Ovary (tissue), 9 donors: ENCODE results near the gene KCNJ10. TPM values are rescaled to one million over a fixed set of nuclear protein-coding genes. Genes with fewer than 3 reads are reported as not detected.

ENCODE experiments used
- DNase-seq, 5 donors: peaks; one replicate each; pipeline ENCODE4 v3.0.0-alpha.2; 2019 to 2020
- H3K27ac ChIP-seq, 2 donors: fragments of 200-600 bp; one replicate each; pipeline versions ENCODE4 v1.5.1 to v1.8.0; 2019 to 2022
- H3K27me3 ChIP-seq: fragments of 200-600 bp; one replicate; pipeline ENCODE4 v1.8.0; 2022
- H3K36me3 ChIP-seq: fragments of 200-600 bp; sonication (generic); one replicate; pipeline ENCODE4 v1.5.1; 2019
- H3K4me1 ChIP-seq: one replicate; pipeline ENCODE4 v1.8.1; 2013; ENCODE audit warnings: mild to moderate bottlenecking, moderate library complexity; ENCODE audit not compliant: insufficient read depth
- H3K4me3 ChIP-seq: fragments of 200-600 bp; sonication (generic); one replicate; pipeline ENCODE4 v1.5.1; 2017
- H3K9me3 ChIP-seq, 2 donors: fragments of 200-600 bp in 1 of 2; sonication (generic) in 1 of 2; one replicate each; pipeline versions ENCODE4 v1.5.1 to v1.8.1; 2013 to 2019; ENCODE audit warnings: mild to moderate bottlenecking in 1 of 2, moderate library complexity in 1 of 2
- EP300 ChIP-seq: sonication (generic); formaldehyde crosslinking; IDR thresholded peaks from one replicate; pipeline ENCODE4 v1.6.1; 2017; ENCODE audit warnings: antibody characterized with exemption
- POLR2A ChIP-seq: fragments of 450-650 bp; IDR thresholded peaks from one replicate; pipeline ENCODE4 v1.6.1; 2017; ENCODE audit warnings: antibody characterized with exemption, mild to moderate bottlenecking, moderate library complexity
- WGBS, 3 donors: extraction: QIAGEN DNeasy Blood & Tissue Kit in 1 of 3; methylation state at CpG; one replicate each; pipeline versions ENCODE4 v1.1.5 to v1.1.7; 2013 to 2017; 5-methylcytosine and 5-hydroxymethylcytosine counted together
- intact Hi-C, 4 donors: fragments of 100-400 bp; cut with DNase I; formaldehyde crosslinking; loops; one replicate each; pipeline versions ENCODE4 v1.11.0 to v1.15.1; 2022 to 2023
- polyA plus RNA-seq, 2 donors: library from polyadenylated mRNA; stranded (reverse); fragments of 200-250 nt in 1 of 2; fragments of 350-450 nt in 1 of 2; fragmentation: Illumina TruSeq in 1 of 2; extraction: RNeasy Lipid Tissue Mini Kit (QIAGEN cat#74804) in 1 of 2; gene quantifications; one replicate each; pipeline ENCODE4 v1.2.3, GENCODE V29; 2013 to 2014
- total RNA-seq, 7 donors: library from RNA; depleted of rRNA in 2 of 7; stranded (reverse); fragments of >200 nt in 2 of 7; fragmentation: NEBNext Ultra II Directional in 3 of 7; extraction: Animal tissue kit (Norgen Biotek cat#: 25700) in 3 of 7; gene quantifications; one replicate each; pipeline versions ENCODE4 v1.1.0 to v1.2.4, GENCODE V29; 2016 to 2023
- TF ChIP-seq, protein P1 (sequence below), 3 donors: fragments of 450-650 bp in 2 of 3; fragments of 200-600 bp in 1 of 3; IDR thresholded peaks; one replicate each; pipeline versions ENCODE4 v1.5.1 to v1.8.0; 2016 to 2022; ENCODE audit warnings: antibody characterized with exemption in 3 of 3, mild to moderate bottlenecking in 1 of 3
- donor health status: DM: no; HTN: no; CAD: no; lungs with moderate emphysema.
- donor health status: DM: no; HTN: no; CAD: no.
- donor health status: Bipolar disorder and iron deficiency.
- donor health status: DM: yes; HTN: yes; CAD: no.
- donor health status: DM: no; HTN: no; CAD: no.
- donor health status: DM: yes; HTN: yes; CAD: no.

KCNJ10 gene
- total and polyA plus RNA-seq, 9 donors, result 0.02 to 0.28 (median 0.17) TPM; not detected in 5

DNA sequence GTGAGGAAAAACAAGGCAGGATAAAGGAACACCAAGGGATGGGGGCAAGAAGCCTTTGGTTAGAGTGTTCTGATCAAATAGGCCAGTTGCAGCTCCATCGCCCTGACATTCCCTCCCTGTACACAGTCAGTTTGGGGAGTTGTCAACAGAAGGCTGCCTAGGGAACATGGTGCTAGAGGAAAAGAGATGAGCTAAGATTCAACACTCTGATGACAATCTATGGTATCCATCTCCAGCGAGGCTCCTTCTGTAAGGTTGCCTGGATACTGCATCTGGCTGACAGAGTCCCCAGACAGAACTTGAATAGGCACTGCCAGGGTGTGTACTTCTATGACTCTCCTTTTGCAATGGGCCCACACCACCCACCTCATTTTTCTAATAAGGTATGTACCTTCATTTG, 104.7 kb downstream of the KCNJ10 start:
- H3K4me3 ChIP-seq, result no peak overlapping the region
- no peak overlapping the region for H3K27ac ChIP-seq
- no peak for DNase-seq
- intact Hi-C loops, result no loop called here
- TF ChIP-seq POLR2A (no peak), EP300 (no peak)
- TF ChIP-seq, protein P1, sequence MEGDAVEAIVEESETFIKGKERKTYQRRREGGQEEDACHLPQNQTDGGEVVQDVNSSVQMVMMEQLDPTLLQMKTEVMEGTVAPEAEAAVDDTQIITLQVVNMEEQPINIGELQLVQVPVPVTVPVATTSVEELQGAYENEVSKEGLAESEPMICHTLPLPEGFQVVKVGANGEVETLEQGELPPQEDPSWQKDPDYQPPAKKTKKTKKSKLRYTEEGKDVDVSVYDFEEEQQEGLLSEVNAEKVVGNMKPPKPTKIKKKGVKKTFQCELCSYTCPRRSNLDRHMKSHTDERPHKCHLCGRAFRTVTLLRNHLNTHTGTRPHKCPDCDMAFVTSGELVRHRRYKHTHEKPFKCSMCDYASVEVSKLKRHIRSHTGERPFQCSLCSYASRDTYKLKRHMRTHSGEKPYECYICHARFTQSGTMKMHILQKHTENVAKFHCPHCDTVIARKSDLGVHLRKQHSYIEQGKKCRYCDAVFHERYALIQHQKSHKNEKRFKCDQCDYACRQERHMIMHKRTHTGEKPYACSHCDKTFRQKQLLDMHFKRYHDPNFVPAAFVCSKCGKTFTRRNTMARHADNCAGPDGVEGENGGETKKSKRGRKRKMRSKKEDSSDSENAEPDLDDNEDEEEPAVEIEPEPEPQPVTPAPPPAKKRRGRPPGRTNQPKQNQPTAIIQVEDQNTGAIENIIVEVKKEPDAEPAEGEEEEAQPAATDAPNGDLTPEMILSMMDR (IDR thresholded peaks at IDR 0.05), result no peak
- no peaks in the 10 kb centered on the region for H3K27me3 ChIP-seq
- WGBS, 3 donors, result 77 to 82% (median 77%) methylated on average over 2 of the region's 2 CpGs
- H3K4me1 ChIP-seq, result no peaks in the 10 kb centered on the region
- H3K9me3 ChIP-seq, result no peaks in the 10 kb centered on the region
- no peaks in the 10 kb centered on the region for H3K36me3 ChIP-seq

DNA sequence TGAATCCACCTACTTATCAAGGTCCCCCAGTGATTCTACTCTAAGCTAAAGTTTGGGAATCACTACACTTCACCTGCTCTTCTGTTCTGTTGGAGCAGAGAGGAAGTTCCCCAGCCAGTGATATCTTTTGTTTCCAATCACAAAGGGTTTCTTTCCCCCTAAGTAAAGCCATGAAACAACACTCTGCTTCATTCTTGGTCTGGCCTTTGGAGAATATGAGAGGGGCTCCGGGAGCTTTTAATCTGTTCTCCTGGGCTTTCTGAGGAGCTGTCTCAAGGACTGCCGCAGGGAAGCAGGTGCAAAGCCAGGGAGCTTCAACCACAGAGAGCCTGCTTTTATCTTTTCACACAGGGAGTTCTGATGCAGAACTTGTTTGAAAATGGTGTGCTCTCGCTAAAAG, 105.8 kb downstream of the KCNJ10 start:
- no peaks in the 10 kb centered on the region for H3K4me1 ChIP-seq
- no peak overlapping the region for H3K27ac ChIP-seq
- no peaks in the 10 kb centered on the region for H3K36me3 ChIP-seq
- intact Hi-C loops, result no loop called here
- no peak for DNase-seq
- 15 to 41% (median 17%) methylated on average over 3 of the region's 3 CpGs for WGBS, 3 donors
- TF ChIP-seq, protein P1 (IDR thresholded peaks at IDR 0.05), result no peak
- no peak for TF ChIP-seq EP300
- no peak for TF ChIP-seq POLR2A
- H3K4me3 ChIP-seq, result no peak overlapping the region
- no peaks in the 10 kb centered on the region for H3K9me3 ChIP-seq
- H3K27me3 ChIP-seq, result no peaks in the 10 kb centered on the region

DNA sequence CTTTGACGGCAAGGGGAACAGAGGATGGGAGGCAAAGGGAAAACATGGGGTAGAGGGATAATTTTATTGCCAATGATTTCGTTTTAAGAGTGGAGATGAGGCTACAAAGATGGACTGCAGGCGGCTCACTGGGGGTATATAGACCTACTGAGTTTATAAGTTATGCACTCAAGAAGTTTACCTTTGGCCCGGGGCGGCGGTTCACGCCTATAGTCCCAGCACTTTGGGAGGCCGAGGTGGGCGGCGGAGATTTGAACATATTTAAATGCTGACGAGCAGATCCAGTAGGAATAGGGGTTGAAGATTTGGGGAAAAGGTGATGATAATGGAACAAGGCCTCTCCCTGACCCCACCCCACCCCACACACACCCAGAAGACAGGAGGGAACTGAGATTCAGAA, 107.8 kb downstream of the KCNJ10 start:
- WGBS, 3 donors, result 90 to 91% (median 91%) methylated on average over 11 of the region's 11 CpGs
- no peaks in the 10 kb centered on the region for H3K9me3 ChIP-seq
- no peak overlapping the region for H3K27ac ChIP-seq
- intact Hi-C loops, result no loop called here
- no peak overlapping the region for H3K4me3 ChIP-seq
- no peaks in the 10 kb centered on the region for H3K4me1 ChIP-seq
- TF ChIP-seq, protein P1 (IDR thresholded peaks at IDR 0.05), result no peak
- TF ChIP-seq POLR2A (no peak), EP300 (no peak)
- DNase-seq, result no peak
- H3K27me3 ChIP-seq, result no peaks in the 10 kb centered on the region
- no peaks in the 10 kb centered on the region for H3K36me3 ChIP-seq

DNA sequence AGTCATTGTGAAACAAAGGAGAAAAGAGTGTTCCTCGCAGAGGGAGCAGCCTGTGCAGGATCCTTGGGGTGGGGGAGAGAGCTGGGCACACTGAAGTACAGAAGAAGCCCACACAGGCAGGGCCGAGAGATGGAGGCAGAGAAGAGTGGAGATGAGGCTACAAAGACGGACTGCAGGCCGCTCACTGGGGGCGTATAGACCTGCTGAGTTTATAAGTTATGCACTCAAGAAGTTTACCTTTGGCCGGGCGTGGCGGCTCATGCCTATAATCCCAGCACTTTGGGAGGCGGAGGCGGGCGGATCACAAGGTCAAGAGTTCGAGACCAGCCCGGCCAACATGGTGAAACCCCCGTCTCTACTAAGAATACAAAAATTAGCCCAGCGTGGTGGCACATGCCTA, 108.3 kb downstream of the KCNJ10 start:
- Histone ChIP-seq H3K27me3 (no peaks in the 10 kb centered on the region), H3K4me3 (no peak overlapping the region)

More for the DNA sequence above, 108.3 kb downstream of the KCNJ10 start:
- 81 to 88% (median 86%) methylated on average over 15 of the region's 15 CpGs for WGBS, 3 donors
- TF ChIP-seq, protein P1 (IDR thresholded peaks at IDR 0.05), result no peak
- TF ChIP-seq POLR2A, result no peak
- intact Hi-C loops, result no loop called here
- no peak for DNase-seq
- H3K4me1 ChIP-seq, result no peaks in the 10 kb centered on the region
- H3K27ac ChIP-seq, result no peak overlapping the region
- no peaks in the 10 kb centered on the region for H3K9me3 ChIP-seq
- no peaks in the 10 kb centered on the region for H3K36me3 ChIP-seq
